GM18868 (cell line): Measurements from ENCODE around the gene MYH9.
"Not testable (repeated sequence)": the region's sequence is repeated elsewhere in the genome, so short reads cannot be mapped to it uniquely, and the experiment has no call there.

Experiments
- ATAC-seq: cut with Tn5 transposase; IDR thresholded peaks from one replicate; pipeline ENCODE4 v1.9.1; 2021; ENCODE audit warnings: mild to moderate bottlenecking, moderate library complexity; ENCODE audit not compliant: unreplicated experiment

MYH9 gene

DNA sequence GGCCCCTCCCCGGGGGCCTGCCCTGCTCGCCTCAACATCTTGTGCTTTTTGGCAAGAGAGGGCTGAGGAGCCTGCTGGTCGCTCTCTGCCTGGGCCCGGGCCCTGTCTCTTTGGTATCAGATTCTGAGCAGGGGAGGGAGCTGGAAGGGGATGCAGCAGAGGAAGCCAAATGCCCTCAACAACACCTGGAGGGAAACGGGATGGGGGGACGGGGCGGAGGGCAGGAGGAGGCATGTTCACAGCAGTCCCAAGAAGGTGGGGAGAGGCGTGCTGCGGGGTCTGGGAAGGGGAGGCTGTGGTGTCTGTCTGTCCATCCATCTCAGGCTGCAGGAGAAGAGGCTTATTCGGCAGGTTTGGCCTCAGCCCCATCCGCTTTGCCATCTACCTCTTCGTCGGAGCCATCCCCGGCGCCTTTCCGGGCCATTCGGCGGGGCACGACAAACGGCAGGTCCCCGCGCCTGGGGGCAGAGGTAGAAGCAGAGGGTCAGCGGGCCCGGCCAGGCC is 105.4 kb downstream of the MYH9 start:
- no peak for ATAC-seq

DNA sequence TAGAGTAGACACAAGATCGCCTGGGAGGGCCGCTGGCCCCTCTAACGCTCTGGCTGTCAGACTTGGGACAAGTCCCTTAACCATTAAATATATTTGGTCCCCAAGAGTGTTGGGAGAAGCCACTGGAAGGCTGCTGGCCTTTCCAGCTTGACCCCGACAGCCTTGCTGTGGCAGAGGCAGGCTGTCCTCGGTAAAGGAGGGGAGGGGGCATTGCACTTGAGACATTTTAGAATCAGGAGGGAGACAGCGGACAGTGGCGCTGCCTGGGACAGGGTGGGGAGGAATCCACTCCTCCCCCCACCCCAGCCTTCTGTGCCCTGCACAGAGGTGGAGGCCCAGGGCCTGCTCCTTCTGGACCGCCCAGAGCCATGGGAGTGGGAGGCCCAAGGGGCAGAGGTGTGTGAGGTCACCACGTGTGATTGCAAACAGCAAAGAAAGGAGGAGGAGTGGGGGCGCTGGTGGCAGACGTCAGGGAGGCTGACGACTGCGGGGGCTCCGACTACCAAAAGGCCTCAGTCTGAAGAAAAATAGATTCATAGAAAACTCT is 105.9 kb downstream of the MYH9 start:
- ATAC-seq: no peak

DNA sequence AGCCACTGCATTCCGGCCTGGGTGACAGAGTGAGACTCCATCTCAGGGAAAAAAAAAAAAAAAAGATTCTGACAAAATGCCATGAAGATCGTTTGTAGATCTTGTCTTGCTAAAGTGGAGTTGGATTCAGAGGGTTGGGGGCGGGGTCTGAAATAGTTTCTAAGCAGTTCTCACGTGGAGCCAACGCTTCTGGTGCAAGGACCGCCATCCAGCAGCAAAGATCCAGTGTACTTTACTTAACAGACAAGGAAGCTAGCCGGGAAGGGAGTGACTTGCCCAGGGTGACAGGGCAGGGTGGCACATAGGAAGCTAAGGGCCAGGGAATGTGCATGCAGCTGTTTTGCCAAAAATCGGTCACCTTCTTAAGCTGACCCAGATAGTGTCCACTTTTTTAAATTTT is 107.4 kb downstream of the MYH9 start:
- no peak for ATAC-seq

DNA sequence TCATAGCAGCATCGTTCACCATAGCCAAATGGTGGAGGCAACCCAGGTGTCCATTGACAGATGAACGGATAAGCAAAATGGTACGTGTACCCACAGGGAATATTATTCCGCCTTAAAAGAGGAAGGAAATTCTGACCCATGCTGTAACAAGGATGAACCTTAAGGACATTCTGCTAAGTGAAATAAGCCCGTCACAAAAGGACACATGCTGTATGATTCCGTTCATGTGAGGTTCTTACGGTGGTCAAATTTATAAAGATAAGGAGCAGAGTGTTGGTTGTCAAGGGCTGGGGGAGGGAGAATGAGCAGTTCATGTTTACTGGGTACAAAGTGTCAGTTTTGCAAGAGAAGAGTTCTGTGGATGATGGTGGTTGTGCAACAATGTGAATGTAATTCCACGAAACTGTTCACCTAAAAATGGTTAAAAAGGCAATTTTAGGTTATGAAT is 108.5 kb downstream of the MYH9 start:
- no peak for ATAC-seq

DNA sequence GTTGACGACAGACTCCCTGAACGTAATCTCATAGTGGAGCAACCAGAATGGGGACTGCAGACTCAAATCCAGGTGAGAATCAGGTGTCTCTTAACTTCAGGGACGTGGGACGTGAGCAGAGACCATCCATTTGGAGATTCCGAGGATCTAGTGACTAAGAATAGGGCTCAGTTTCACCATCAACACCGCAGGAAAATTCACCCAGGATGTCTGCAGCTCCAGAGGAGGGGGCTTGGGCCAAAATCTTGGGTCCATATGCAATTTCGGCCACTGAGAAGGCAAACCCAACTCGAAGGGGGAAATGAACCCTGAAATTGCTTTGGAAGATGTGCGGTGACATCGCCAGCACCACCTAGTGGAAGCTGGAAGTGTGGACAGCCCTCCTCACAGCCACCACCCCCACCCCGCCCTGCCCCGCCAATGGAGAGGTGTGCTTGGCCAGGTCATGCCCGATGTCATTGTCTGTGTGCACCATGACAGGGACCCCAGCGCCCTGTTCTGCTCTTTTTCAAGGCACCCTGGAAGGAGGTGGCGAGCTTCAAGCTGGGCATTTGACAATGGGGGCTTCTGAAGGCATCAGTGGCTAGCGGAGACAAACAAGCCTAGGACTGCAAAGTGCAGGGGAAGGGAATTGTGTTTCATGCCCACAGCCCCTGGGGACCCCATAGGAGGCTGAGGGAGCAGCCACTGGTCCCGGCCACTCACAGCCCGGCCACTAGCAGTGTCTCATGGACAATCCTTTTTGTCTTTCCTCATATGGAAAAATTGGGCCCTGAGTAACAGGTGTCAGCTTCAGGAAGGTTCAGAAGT is 110.1 kb downstream of the MYH9 start:
- ATAC-seq: peak; percentile 42

DNA sequence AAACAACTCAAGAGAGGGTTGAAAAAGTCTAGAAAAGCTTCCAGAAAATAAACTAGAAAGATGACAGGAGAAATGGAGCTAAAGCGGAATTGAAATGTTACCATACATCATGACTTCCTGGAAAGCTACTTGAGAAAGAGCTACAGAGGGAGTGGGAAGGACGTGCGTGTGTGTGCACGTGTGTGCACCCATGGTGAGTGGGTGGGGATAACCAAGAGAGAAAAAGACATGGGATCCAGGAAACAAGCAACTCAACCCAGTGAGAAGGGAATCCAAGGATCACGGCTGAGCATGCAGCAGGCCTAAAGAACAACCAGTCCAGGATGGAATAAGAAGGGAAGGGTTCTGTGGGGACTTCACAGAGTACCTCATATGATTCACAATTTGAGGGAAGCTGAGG is 113.2 kb downstream of the MYH9 start:
- ATAC-seq: no peak

DNA sequence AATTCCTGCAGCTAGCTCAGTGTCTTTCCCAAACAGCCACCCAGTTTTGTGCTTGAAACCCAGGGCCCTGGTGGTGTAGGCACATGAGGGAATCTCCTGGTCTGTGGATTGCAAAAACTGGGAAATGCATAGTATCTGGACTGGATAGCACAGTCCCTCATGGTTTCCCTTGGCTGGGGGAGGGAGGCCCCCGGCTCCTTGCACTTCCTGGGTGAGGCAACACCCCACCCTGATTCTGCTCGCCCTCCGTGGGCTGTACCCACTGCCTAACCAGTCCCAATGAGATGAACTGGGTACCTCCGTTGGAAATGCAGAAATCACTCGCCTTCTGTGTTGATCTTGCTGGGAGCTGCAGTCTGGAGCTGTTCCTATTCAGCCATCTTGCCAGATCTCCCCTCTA is 115.8 kb downstream of the MYH9 start:
- not testable (repeated sequence) for ATAC-seq

DNA sequence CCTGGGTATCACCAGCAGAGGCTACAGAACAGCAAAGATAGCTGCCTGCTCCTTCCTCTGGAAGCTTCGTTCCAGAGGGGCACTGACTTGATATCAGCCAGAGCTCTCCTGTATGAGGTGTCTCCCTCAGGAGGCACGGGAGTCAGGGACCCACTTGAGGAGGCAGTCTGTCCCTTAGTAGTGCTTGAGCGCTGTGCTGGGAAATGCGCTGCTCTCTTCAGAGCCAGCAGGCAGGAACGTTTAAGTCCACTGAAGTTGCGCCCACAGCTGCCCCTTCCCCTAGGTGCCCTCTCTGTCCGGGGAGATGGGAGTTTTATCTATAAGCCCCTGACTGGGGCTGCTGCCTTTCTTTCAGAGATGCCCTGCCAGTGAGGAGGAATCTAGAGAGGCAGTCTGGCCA is 116.5 kb downstream of the MYH9 start:
- ATAC-seq: not testable (repeated sequence)

DNA sequence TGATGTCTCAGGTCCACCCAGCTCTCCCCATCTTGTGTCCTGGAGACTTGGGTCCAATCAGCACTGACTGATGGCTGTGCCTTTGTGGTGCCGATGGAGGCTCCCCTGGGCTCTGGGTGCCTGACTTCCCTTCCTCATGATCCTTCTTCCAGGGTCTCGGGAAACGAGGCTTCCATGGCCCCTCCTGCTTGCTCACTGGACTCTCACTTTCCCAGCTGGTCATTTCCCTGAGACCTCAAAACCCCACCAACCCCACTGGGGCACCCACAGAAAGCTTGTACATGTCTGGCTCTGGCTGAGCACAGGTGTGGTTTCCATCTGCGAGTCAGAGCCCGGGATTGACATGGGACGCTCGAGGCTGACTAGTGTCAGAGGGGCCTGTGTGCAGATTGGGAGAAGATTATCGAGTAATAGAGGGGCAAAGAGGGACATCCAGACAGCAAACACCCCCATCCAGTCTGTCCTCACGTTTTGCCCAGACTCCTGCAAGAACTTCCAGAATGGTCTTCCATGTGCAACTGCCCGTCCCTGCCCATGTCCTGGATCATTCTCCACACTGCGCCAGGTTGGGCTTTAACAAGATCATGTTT is 119.8 kb downstream of the MYH9 start:
- ATAC-seq: no peak

DNA sequence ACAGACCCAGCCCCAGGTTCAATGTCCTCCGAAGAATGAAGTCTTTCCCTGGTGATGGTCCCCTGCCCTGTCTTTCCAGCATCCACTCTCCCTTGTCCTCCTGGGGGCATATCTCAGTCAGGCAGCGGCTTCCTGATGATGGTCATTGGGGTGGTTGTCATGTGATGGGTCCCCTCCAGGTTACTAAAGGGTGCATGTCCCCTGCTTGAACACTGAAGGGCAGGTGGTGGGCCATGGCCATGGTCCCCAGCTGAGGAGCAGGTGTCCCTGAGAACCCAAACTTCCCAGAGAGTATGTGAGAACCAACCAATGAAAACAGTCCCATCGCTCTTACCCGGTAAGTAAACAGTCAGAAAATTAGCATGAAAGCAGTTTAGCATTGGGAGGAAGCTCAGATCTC is 120.7 kb downstream of the MYH9 start:
- no peak for ATAC-seq

DNA sequence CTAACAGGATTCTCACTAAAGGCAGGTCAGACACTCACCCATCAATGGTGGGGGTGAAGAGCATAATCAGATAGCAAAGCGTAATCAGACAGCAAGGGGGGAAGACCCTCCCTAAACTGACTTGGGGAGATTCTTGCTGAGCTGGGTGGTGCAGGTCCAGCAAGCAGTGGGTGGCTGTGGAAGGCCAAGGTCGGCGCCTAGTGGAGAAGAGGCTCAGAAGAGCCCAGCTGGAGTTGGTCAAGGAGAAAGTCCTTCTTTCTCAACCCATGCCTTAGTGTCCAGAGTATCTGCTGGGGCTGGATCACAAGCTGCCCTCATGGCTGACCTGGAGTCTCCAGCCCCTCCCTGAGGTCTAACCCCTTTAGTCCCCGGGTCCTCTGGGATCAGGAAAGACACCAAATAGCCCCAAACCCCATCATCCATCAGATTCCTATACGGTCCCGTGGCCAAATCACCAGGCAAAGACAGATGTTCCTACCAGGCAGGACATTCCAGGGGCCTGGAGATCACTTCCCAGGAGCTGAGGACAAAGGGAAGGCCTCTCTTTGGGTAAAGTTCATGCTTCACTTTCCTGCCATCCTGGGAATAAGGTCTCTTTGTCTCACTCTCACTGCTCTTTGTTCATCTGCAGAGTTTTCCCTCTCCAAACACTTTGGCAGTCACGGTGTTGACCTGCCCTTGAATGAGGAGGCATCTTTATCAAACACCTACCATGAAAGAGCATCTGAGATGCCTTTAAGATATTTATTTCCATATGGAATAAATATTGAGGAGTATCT is 123.7 kb downstream of the MYH9 start:
- not testable (repeated sequence) for ATAC-seq

DNA sequence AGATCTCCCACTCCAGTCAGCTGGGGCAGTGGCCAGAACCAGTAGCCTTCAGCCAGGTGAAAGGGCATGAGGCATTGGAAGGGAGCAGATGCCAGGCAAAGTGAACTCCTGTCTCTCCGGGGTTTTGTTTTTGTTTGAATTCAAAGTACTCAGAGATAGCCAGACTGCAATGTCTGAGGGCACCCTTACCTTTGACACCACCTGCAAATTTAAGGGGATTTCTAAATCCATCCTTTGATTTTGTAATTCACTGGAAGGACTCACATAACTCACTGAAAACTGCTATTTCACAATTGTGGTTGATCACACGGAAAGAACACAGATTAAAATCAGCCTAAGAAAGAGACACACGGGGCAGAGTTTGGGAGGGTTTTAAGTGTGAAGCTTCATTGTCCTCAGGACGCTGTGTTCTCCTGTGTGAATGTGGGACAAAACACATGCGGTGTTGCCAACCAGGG is 124.5 kb downstream of the MYH9 start:
- ATAC-seq: not testable (repeated sequence)

DNA sequence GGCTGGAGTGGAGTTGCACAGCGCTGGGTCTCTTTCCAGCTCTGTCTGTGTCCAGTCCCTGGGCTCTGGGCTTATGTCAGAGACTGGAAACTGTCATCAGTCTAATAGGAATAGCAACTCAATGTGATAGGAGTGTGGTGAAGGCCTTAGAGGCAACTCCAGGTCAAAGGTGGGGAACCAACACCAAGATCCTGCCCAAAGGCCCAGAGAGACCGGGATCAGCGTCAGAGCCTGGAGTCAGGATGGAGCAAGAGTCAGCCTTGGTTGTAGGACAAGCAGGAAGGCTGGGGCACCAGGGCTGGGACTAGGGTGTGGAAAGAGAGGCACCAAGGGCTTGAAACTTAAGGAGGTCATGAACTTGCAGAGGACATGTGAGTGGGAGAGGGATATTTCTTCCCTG is 125.5 kb downstream of the MYH9 start:
- ATAC-seq: not testable (repeated sequence)

DNA sequence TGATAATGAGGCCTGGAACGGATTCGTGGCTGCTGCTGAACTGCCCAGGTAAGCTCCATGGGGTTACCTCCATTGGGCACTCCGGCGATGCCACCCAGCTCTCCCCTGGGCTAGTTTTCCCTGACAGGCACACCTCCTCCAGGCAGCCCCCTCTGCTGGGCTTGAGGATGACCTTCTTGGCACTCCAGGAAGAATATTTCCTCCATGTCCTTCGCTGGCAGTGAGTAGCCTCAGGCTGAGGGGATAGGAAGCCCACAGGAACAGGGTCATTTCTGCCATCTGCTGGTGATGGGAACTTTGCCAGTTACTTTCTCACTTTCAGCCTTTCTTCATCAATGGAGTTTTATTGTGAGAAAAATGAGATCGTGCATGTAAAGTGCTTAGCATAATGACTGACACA is 126.1 kb downstream of the MYH9 start:
- ATAC-seq: not testable (repeated sequence)

DNA sequence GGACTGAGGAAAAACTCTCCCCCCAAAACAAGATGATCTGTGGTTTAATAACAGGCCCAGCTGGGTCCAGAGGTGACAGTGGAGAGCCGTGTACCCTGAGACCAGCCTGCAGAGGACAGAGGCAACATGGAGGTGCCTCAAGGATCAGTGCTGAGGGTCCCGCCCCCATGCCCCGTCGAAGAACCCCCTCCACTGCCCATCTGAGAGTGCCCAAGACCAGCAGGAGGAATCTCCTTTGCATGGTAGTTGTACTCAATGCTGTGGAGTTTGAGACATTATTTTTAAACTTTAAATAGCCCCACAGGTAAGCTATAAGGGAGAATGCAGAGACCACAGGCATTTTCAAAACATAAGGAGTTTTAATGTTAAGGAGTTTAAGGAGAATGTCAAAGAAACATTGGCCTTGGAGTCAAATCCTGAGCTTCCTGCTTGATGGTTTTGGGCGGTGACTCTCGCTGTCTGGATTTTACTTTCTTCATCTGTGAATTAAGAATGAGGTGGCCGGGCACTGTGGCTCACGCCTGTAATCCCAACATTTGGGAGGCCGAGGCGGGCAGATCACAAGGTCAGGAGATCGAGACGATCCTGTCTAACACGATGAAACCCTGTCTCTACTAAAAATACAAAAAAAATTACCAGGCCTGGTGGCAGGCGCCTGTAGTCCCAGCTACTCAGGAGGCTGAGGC is 128.0 kb downstream of the MYH9 start:
- no peak for ATAC-seq

DNA sequence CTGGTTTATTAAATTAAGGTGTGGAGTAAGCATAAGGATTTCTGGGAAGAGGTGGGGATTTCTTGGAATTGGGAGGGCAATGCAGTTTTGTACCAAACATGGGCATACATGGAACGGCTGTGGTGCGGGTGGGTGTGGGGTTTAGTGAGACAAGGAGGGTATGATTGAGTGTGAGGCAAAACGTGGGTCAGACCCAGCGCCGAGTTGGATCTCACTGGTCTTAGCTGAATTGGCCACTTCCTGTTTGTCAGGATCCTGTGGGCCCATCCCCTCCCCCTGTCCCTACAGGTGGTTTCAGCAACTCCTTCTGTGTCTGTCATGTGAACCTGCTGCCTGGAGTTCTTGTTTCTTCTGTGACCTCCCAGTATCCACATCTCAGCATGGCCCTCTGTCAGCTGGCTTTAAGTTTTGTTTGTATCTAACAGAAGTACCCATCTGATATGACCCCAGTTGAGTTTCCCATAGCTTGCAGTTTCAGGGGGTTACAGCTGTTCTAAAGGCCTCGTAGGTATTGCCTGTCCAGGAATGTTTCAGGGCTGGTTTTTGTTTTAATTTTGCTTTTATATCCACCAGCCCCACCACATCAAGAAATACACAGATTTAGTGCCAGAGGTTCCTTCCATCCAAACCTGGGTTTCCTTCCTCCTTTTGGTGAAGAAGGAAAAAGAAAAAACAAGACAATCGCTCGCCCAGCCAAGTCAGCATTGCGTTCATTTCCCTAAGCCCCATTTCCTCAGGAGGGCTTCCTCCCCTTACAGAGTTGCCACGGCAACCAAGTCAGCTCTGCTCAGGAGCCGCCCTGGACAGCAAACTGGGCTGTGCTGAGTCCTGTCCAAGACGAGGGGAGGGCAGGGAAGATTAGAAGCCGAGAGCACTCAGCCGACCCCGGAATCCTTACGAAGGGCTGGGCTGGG is 128.8 kb downstream of the MYH9 start:
- ATAC-seq: no peak

DNA sequence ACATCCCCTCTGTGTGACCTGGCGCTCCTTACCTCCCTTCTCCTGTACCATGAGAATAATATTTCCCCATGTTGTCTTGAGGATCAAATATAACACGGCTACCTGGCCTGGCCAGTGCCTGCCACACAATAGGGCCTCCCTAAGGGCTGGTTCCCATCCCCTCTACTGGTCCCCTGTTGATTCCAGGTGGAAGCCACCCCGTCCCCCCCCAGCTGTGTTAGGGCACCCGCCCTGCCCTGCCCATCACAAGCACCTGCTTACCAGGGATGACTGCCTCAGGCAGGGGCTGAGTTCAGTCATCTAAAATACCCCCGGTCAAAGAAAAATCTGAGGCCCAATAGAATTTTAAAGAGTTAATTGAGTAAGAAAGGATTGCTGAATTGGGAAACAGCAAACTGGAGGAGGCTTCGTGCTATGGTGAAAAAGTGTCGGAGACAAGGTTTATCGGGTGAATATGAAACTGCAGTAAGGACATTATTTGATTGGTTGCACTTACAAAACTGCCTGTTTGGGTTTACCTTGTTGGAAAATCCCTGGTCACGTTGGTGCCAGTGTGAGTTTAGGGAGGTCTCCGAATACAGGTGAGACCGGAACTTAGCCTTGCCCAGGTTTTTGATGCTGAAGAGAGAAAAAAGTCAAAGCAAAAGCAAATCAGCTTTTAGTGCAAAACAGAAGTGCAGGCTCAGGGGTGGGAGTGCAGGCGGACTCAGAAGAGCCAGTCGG is 129.7 kb downstream of the MYH9 start:
- ATAC-seq: no peak

DNA sequence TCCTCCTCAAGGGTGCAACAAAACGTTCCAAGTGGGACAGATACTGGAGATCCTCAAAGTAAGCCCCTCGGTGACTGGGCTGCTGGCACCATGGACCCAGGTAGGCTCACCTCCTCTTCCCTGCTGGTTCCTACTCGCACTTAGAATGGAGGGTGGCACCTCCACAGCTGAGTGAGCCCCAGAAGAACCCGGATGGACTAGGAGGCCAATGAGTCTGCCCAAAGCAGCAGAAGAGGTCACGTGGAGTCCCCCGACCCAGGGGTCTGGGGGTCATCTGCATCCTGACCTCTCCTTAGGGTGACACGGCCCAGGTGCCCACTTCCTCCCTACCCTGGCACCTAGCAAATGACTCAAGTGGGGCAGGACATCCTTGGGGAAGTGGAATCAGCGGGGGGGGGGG is 130.5 kb downstream of the MYH9 start:
- ATAC-seq: no peak

DNA sequence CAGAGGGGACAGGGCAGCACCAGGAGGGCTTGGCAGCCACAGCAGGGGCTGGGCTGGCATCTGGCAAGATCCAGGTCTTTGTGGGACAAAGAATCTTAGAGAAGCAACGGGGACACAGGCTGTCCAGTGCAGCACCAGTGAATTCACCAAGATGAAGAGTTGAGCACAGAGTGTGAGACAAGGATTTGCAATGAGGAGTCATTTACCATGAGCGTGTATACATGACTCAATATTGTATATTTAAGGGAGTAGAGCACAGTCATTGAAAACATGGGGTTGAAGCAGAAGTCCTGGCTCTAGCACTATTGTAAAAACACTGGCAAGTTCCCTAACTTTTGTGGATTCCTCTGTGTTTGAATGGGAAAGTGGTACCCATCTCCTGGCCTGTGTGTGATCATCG is 131.3 kb downstream of the MYH9 start:
- ATAC-seq: no peak
